PFSK-1 (cell line): ENCODE results near the gene OPN3.

Source experiments
- FOXP2 ChIP-seq: optimal IDR thresholded peaks from 2 replicates; pipeline ENCODE3; 2011; ENCODE audit warnings: borderline replicate concordance, control low read depth, inconsistent platforms; ENCODE audit not compliant: insufficient read depth; ENCODE audit errors: extremely low read length, extremely low read depth
- POLR2AphosphoS5 ChIP-seq: IDR thresholded peaks from 2 replicates; pipeline ENCODE4 v1.6.1; 2012; ENCODE audit warnings: low read depth, mild to moderate bottlenecking, control low read depth, low read length, moderate library complexity
- REST ChIP-seq, 2 experiments: IDR thresholded peaks; 2 replicates each; pipeline versions ENCODE4 v1.6.1 to v1.8.0; 2011 to 2012; ENCODE audit warnings: low read depth in 2 of 2, low read length in 2 of 2, control low read depth in 1 of 2, inconsistent platforms in 1 of 2, mild to moderate bottlenecking in 1 of 2, moderate library complexity in 1 of 2; ENCODE audit not compliant: insufficient read depth in 1 of 2
- SIN3A ChIP-seq: IDR thresholded peaks from 2 replicates; pipeline ENCODE4 v1.6.1; 2012; ENCODE audit warnings: mild to moderate bottlenecking, low read length, moderate library complexity, borderline replicate concordance; ENCODE audit not compliant: insufficient read depth
- TAF1 ChIP-seq: IDR thresholded peaks from 2 replicates; pipeline ENCODE4 v1.6.1; 2012; ENCODE audit warnings: low read length, control low read depth, borderline replicate concordance; ENCODE audit not compliant: insufficient read depth

Gene OPN3

GRCh38 chr1:241590719-241591118 is 49.5 kb downstream of the OPN3 start:
- TF ChIP-seq POLR2AphosphoS5 (no peak), SIN3A (no peak)

GRCh38 chr1:241589521-241589920 is 50.6 kb downstream of the OPN3 start:
- no peak for TF ChIP-seq SIN3A
- TF ChIP-seq POLR2AphosphoS5, result no peak
- TF ChIP-seq FOXP2, result no peak
- no peak for TF ChIP-seq REST (IDR thresholded peaks at IDR 0.05; ENCODE audit: insufficient read depth in 1 of 2, low read depth in 2 of 2, low read length in 2 of 2)
- no peak for TF ChIP-seq TAF1

GRCh38 chr1:241586905-241587512 is 53.2 kb downstream of the OPN3 start:
- TF ChIP-seq FOXP2 (no peak), REST (IDR thresholded peaks at IDR 0.05; ENCODE audit: insufficient read depth in 1 of 2, low read depth in 2 of 2, low read length in 2 of 2) (no peak), TAF1 (no peak), POLR2AphosphoS5 (no peak), SIN3A (no peak)

GRCh38 chr1:241582921-241583321 is 57.2 kb downstream of the OPN3 start:
- no peak for TF ChIP-seq TAF1

- TF ChIP-seq FOXP2, result no peak
These were observed 60.7 kb downstream of the OPN3 start for GRCh38 chr1:241579434-241579833.

- no peak for TF ChIP-seq REST (IDR thresholded peaks at IDR 0.05; ENCODE audit: insufficient read depth in 1 of 2, low read depth in 2 of 2, low read length in 2 of 2)
- no peak for TF ChIP-seq POLR2AphosphoS5
- no peak for TF ChIP-seq FOXP2
- no peak for TF ChIP-seq SIN3A
- no peak for TF ChIP-seq TAF1
These were observed 66.0 kb downstream of the OPN3 start for GRCh38 chr1:241574154-241574553.

GRCh38 chr1:241569848-241570247 is 70.3 kb downstream of the OPN3 start:
- no peak for TF ChIP-seq SIN3A
- no peak for TF ChIP-seq POLR2AphosphoS5
- no peak for TF ChIP-seq TAF1
- TF ChIP-seq REST (IDR thresholded peaks at IDR 0.05; ENCODE audit: insufficient read depth in 1 of 2, low read depth in 2 of 2, low read length in 2 of 2), result no peak
- TF ChIP-seq FOXP2, result no peak
